CD4-positive, alpha-beta memory T cell (primary cell): ENCODE results near the gene SLC12A4. TPM values are rescaled to one million over a fixed set of nuclear protein-coding genes. Genes with fewer than 3 reads are reported as not detected.

Experiments
- CTCF ChIA-PET: fragments of 350-600 bp; sonication (Branson Sonifier 250); formaldehyde crosslinking; loops from one replicate; lab custom pipeline; 2021; ENCODE audit warnings: inconsistent platforms; ENCODE audit not compliant: partially characterized antibody; lab: Charles Lee
- POLR2A ChIA-PET: fragments of 350-600 bp; sonication (Branson Sonifier 250); formaldehyde crosslinking; loops from one replicate; lab custom pipeline; 2021; ENCODE audit not compliant: partially characterized antibody; lab: Charles Lee
- DNase-seq, 5 donors: peaks; one replicate each; pipeline versions ENCODE4 v3.0.0 to v3.0.0-alpha.2; 2020 to 2022; ENCODE audit warnings: mixed read lengths in 1 of 5
- H3K27ac ChIP-seq: one replicate; pipeline ENCODE4 v1.7.0; 2013; ENCODE audit warnings: low read depth, low read length
- H3K27me3 ChIP-seq: 2 replicates; pipeline ENCODE4 v1.7.0; 2013; ENCODE audit warnings: mild to moderate bottlenecking, low read length, moderate library complexity; ENCODE audit not compliant: insufficient read depth
- H3K36me3 ChIP-seq: 2 replicates; pipeline ENCODE4 v1.7.0; 2013; ENCODE audit warnings: mild to moderate bottlenecking, low read length, moderate library complexity; ENCODE audit not compliant: insufficient read depth
- H3K4me1 ChIP-seq: 2 replicates; pipeline ENCODE4 v1.7.0; 2013; ENCODE audit warnings: mild to moderate bottlenecking, low read length, moderate library complexity; ENCODE audit not compliant: insufficient read depth
- H3K4me3 ChIP-seq, 2 donors: one replicate each; pipeline ENCODE4 v1.7.0; 2013; ENCODE audit warnings: low read length in 2 of 2, mild to moderate bottlenecking in 1 of 2
- H3K9me3 ChIP-seq, 2 donors: one replicate each; pipeline ENCODE4 v1.7.0; 2013; ENCODE audit warnings: low read length in 2 of 2, control low read depth in 1 of 2; ENCODE audit not compliant: control insufficient read depth in 1 of 2
- H3K27ac Mint-ChIP-seq, 7 donors: one replicate each; pipeline ENCODE4 v1.8.0; 2020 to 2021; ENCODE audit warnings: mixed read lengths in 7 of 7, mild to moderate bottlenecking in 6 of 7, inconsistent platforms in 3 of 7, moderate library complexity in 3 of 7
- H3K27me3 Mint-ChIP-seq, 2 donors: one replicate each; pipeline ENCODE4 v1.8.0; 2020 to 2021; ENCODE audit warnings: mixed read lengths in 2 of 2
- H3K36me3 Mint-ChIP-seq, 2 donors: one replicate each; pipeline ENCODE4 v1.8.0; 2020 to 2021; ENCODE audit warnings: mixed read lengths in 2 of 2, inconsistent platforms in 1 of 2, mild to moderate bottlenecking in 1 of 2
- H3K4me1 Mint-ChIP-seq, 4 donors: one replicate each; pipeline ENCODE4 v1.8.0; 2020 to 2021; ENCODE audit warnings: mixed read lengths in 4 of 4, mild to moderate bottlenecking in 1 of 4
- H3K4me3 Mint-ChIP-seq, 8 donors: one replicate each; pipeline ENCODE4 v1.8.0; 2020 to 2021; ENCODE audit warnings: mixed read lengths in 8 of 8, mild to moderate bottlenecking in 7 of 8, moderate library complexity in 6 of 8, inconsistent platforms in 3 of 8
- H3K9me3 Mint-ChIP-seq, 8 donors: one replicate each; pipeline ENCODE4 v1.8.0; 2020 to 2021; ENCODE audit warnings: mixed read lengths in 8 of 8, mild to moderate bottlenecking in 5 of 8, inconsistent platforms in 3 of 8, moderate library complexity in 1 of 8
- intact Hi-C: fragments of 100-400 bp; cut with micrococcal nuclease; formaldehyde crosslinking; loops from one replicate; pipeline ENCODE4 v1.15.1; 2023
- polyA plus RNA-seq, 2 donors: library from polyadenylated mRNA; unstranded; fragments of 300-500 nt; fragmentation: Illumina TruSeq; gene quantifications; one replicate each; pipeline ENCODE4 v1.2.3, GENCODE V29; 2021
- total RNA-seq, 2 experiments: library from RNA; stranded (reverse); gene quantifications; one replicate each; pipeline ENCODE4 v1.2.3, GENCODE V29; 2021

Gene SLC12A4
- total and polyA plus RNA-seq, 4 experiments from 2014 or later: 4.0 to 33.5 (median 19.1) TPM

DNA sequence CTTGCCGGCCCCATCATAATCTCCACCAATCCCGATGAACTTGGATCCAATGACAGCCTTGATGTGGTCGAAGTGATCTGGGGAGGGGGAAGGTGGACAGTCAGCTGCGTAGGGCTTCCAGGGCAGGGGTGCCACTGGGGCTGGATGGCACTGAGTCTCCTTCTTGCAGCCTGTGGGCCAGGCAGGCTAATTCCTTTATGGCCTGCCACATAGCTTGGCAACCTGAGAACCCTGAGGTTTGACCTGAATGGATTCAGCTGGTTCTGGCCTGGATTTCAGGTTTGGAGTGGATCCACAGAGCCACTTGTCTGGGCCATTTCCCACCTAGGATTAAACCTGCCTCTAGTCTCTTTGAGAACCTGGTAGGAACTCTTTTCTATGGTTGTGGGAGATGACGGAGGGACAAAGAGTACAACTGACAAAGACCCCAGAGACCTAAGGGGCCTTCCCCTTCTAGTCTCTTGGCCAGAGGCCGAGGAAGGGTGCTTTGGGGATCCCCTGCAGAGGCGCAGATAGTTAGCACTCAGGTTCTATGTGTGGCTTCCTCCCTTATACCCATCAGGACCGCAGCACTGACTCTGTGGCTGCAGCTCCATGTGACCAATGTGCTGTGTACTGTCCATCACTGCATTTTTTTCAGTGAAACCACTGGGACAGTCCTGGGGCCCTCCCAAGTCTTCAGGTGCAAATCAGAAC lies 21.0 kb upstream of the SLC12A4 start:
- CTCF ChIA-PET: interaction anchor here (1.0 to 4.8 kb wide), 3 partner anchors 39 to 106 kb away, joined by 3 to 54 read pairs (median 4); no protein-coding TSS in a partner anchor
- peaks cover 0 to 10% of the 10 kb centered on the region in 2 donors for H3K36me3 Mint-ChIP-seq
- intact Hi-C loops: no loop called here
- H3K9me3 Mint-ChIP-seq: no peaks in the 10 kb centered on the region
- H3K27me3 Mint-ChIP-seq: no peaks in the 10 kb centered on the region
- no peak overlapping the region for H3K4me3 Mint-ChIP-seq
- Histone ChIP-seq H3K27me3 (no peaks in the 10 kb centered on the region), H3K9me3 (no peaks in the 10 kb centered on the region), H3K27ac (no peak overlapping the region), H3K4me1 (peaks cover 27% of the 10 kb centered on the region), H3K4me3 (no peak overlapping the region), H3K36me3 (no peaks in the 10 kb centered on the region)
- H3K27ac Mint-ChIP-seq: peak overlapping the region in 4 of 7 donors; percentile 53 to 74 (median 60)
- peaks cover 9 to 31% (median 20%) of the 10 kb centered on the region in 4 donors for H3K4me1 Mint-ChIP-seq
- DNase-seq: no peak
- POLR2A ChIA-PET: interaction anchor here (0.6 to 4.3 kb wide), 8 partner anchors 9 to 313 kb away, joined by 3 to 24 read pairs (median 4); partner anchors contain the start of genes DPEP2 and PSMB10

DNA sequence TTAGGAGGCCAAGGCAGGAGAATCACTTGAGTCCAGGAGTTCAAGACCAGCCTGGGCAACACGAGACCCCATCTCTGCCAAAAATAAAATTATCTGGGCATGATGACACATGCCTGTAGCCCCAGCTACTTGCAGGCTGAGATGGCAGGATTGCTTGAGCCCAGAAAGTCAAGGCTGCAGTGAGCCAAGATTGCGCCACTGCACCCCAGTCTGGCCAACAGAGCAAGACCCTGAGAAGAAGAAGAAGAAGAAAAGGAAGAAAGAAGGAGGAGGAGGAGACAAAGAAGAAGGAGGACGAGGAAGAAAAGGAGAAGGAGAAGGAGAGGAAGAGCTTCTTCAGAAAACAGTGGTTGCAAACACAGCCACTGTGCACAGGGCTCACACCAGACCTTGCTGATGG lies 20.2 kb upstream of the SLC12A4 start:
- Histone ChIP-seq H3K27me3 (no peaks in the 10 kb centered on the region), H3K4me3 (no peak overlapping the region), H3K27ac (no peak overlapping the region), H3K4me1 (peaks cover 29% of the 10 kb centered on the region), H3K9me3 (no peaks in the 10 kb centered on the region), H3K36me3 (no peaks in the 10 kb centered on the region)
- intact Hi-C loops: no loop called here
- Mint-ChIP-seq H3K4me3 (peak overlapping the region in 1 of 8 donors; percentile 35), H3K4me1 (peaks cover 9 to 35% (median 20%) of the 10 kb centered on the region in 4 donors), H3K27ac (peak overlapping the region in 6 of 7 donors; percentile 23 to 72 (median 53)), H3K27me3 (no peaks in the 10 kb centered on the region), H3K9me3 (no peaks in the 10 kb centered on the region), H3K36me3 (peaks cover 0 to 10% of the 10 kb centered on the region in 2 donors)
- DNase-seq: no peak
- POLR2A ChIA-PET: interaction anchor here (1.0 to 4.3 kb wide), 7 partner anchors 10 to 76 kb away, joined by 3 to 24 read pairs (median 4); partner anchors contain the start of genes DPEP2 and PSMB10
- CTCF ChIA-PET: interaction anchor here (1.0 to 4.8 kb wide), 3 partner anchors 40 to 77 kb away, joined by 4 to 54 read pairs (median 6); no protein-coding TSS in a partner anchor

DNA sequence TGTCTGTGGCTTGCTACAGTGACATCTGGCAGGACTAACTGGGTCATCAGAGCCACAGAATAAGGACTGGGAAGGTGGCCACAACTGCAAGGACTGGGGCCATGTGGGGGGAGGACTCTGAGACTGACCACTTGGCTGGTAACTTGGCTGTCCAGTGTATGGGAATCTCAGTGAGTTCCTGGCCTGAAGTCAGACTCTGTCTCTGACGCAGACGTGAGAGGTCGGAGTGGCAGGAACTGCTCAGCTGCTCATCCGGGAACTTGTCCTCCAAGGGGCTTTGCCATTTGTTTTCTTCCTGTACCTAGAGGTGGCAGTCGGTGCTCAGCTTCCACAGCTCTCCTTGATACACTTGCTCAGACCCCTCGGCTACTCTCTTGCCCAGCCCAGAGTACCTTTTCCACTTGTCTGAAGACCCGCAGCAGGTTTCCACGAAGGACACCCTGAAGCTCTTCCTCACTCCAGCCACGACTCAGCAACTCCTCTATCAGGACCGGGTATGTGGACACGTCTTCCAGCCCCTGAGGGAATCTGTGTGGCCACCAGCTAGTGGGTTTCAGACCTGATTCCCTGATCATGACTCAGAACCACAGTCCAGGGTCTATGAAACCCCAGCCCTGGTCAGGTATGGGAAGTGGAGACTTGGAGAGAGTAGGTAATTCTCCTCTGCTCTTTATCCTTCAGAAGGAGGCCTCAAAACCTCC lies 19.2 kb upstream of the SLC12A4 start:
- no peak for DNase-seq
- intact Hi-C loops: no loop called here
- no peaks in the 10 kb centered on the region for H3K27me3 ChIP-seq
- CTCF ChIA-PET: interaction anchor here (1.4 to 1.8 kb wide), 2 partner anchors 36 to 78 kb away, joined by 3 to 6 read pairs; partner anchors contain the start of genes DDX28 and DUS2
- no peak overlapping the region for H3K27ac ChIP-seq
- Mint-ChIP-seq H3K27me3 (no peaks in the 10 kb centered on the region), H3K4me1 (peaks cover 13 to 35% (median 22%) of the 10 kb centered on the region in 4 donors), H3K36me3 (peaks cover 0 to 10% of the 10 kb centered on the region in 2 donors), H3K27ac (peak overlapping the region; percentile 31 to 84 (median 68)), H3K9me3 (no peaks in the 10 kb centered on the region), H3K4me3 (no peak overlapping the region)
- H3K9me3 ChIP-seq: no peaks in the 10 kb centered on the region
- no peaks in the 10 kb centered on the region for H3K36me3 ChIP-seq
- POLR2A ChIA-PET: interaction anchor here (1.6 to 4.3 kb wide), 4 partner anchors 11 to 51 kb away, joined by 4 to 24 read pairs (median 11); partner anchors contain the start of genes DPEP2, PSMB10 and SLC12A4
- H3K4me1 ChIP-seq: peaks cover 27% of the 10 kb centered on the region
- H3K4me3 ChIP-seq: no peak overlapping the region

DNA sequence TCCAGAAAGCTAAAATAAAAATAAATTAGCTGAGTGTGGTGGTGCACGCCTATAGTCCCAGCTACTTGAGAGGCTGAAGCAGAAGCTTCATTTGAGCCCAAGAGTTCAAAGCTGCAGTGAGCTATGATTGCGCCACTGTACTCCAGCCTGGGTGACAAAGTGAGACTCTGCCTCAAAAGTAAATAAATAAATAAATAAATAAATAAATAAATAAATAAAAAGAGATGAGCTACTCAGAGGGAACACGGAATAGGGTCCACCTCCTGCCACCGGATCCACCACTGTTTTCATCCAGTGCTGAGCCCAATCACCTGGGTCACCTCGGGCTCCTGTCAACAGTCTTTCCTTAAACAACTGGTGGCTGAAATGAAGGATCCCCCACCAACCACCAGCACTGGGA lies 18.5 kb upstream of the SLC12A4 start:
- Histone ChIP-seq H3K9me3 (no peaks in the 10 kb centered on the region), H3K27me3 (no peaks in the 10 kb centered on the region), H3K36me3 (no peaks in the 10 kb centered on the region), H3K27ac (no peak overlapping the region), H3K4me3 (no peak overlapping the region), H3K4me1 (peaks cover 23% of the 10 kb centered on the region)
- no peak overlapping the region for H3K4me3 Mint-ChIP-seq
- no peak for DNase-seq
- ChIA-PET CTCF (interaction anchor here (1.1 to 1.4 kb wide), 2 partner anchors 36 to 45 kb away, joined by 3 read pairs; partner anchors contain the start of genes DDX28 and DUS2), POLR2A (interaction anchor here (0.9 to 4.3 kb wide), 5 partner anchors 12 to 54 kb away, joined by 3 to 24 read pairs (median 6); partner anchors contain the start of genes DPEP2, PSMB10 and SLC12A4)
- H3K4me1 Mint-ChIP-seq: peaks cover 13 to 31% (median 20%) of the 10 kb centered on the region in 4 donors
- no peaks in the 10 kb centered on the region for H3K27me3 Mint-ChIP-seq
- no peaks in the 10 kb centered on the region for H3K9me3 Mint-ChIP-seq
- peaks cover 0 to 7% of the 10 kb centered on the region in 2 donors for H3K36me3 Mint-ChIP-seq
- H3K27ac Mint-ChIP-seq: peak overlapping the region in 1 of 7 donors; percentile 59
- intact Hi-C loops: no loop called here

DNA sequence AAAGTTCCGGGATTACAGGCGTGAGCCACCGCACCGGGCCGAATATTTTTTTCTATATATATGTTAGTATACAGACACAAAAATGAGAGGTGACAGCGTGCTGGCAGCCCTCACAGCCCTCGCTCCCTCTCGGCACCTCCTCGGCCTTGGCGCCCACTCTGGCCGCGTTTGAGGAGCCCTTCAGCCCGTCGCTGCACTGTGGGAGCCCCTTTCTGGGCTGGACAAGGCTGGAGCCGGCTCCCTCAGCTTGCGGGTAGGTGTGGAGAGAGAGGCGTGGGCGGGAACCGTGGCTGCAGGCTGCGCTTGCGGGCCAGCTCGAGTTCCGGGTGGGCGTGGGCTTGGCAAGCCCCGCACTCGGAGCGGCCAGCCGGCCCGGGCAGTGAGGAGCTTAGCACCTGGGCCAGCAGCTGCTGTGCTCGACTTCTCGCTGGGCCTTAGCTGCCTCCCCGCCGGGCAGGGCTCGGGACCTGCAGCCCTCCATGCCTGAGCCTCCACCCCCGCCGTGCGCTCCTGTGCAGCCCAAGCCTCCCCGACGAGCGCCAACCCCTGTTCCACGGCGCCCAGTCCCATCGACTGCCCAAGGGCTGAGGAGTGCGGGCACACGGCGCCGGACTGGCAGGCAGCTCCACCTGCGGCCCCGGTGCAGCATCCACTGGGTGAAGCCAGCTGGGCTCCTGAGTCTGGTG lies 13.7 kb upstream of the SLC12A4 start:
- H3K27me3 Mint-ChIP-seq: peaks cover 0 to 1% of the 10 kb centered on the region in 2 donors
- peaks cover 23% of the 10 kb centered on the region for H3K4me1 ChIP-seq
- H3K27ac Mint-ChIP-seq: no peak overlapping the region
- CTCF ChIA-PET: interaction anchor here (1.0 kb wide), 1 partner anchor 59 kb away, joined by 5 read pairs; no protein-coding TSS in a partner anchor
- no peaks in the 10 kb centered on the region for H3K9me3 Mint-ChIP-seq
- H3K36me3 Mint-ChIP-seq: no peaks in the 10 kb centered on the region
- no peak overlapping the region for H3K4me3 Mint-ChIP-seq
- DNase-seq: no peak
- H3K27me3 ChIP-seq: no peaks in the 10 kb centered on the region
- H3K4me3 ChIP-seq: no peak overlapping the region
- POLR2A ChIA-PET: interaction anchor here (1.1 to 3.4 kb wide), 4 partner anchors 9 to 47 kb away, joined by 3 to 22 read pairs (median 6); partner anchors contain the start of gene PSMB10
- H3K9me3 ChIP-seq: no peaks in the 10 kb centered on the region
- no peak overlapping the region for H3K27ac ChIP-seq
- peaks cover 10 to 28% (median 18%) of the 10 kb centered on the region in 4 donors for H3K4me1 Mint-ChIP-seq
- H3K36me3 ChIP-seq: no peaks in the 10 kb centered on the region
- intact Hi-C loops: no loop called here

DNA sequence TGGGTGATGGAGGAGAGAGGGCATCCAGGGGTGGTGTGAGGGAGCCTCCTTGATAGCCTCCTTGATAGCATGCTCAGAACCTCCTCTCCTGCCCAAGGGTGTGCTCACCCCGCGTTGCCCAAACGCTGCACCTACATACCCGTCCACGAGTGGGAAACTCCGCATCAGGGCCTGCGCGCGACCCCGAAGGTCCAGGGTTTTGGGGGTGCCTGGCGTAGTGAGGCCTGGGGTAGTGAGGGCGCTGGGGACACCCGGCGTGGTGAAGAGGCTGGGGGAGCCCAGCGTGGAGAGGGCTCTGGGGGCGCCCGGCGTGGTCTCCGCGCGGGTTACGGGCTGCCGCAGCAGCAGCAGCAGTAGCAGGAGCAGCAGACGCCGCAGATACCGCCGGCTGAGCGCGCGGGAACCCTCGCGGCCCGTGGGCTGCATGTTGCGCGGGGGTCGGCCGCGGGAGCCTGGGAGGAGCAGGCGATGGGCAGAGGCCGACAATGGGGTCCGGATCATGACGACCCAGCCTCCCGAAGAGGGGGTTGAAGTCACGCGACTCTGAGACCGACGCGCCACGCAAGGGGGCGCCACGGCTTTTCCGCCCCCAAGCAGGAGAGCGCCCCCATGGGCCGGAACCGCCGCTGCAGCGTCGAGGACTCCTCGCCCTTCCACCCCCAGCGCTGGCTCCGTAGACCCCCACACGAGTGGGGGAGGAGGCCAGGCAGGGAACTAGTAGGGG lies 11.7 kb upstream of the SLC12A4 start, which contains the start of gene DPEP3:
TSS of gene DPEP3 (minus strand) at position 545 of the 724 bp plus-strand sequence. CDS start at position 426, 119 bp downstream.
- Histone ChIP-seq H3K9me3 (no peaks in the 10 kb centered on the region), H3K27ac (no peak within 1 kb of the TSS), H3K36me3 (no peaks in the 10 kb centered on the region), H3K4me1 (peaks cover 23% of the 10 kb centered on the region), H3K27me3 (no peaks in the 10 kb centered on the region), H3K4me3 (no peak within 1 kb of the TSS)
- intact Hi-C loops: no loop called here
- POLR2A ChIA-PET: no interaction called here
- Mint-ChIP-seq H3K9me3 (no peaks in the 10 kb centered on the region), H3K4me1 (peaks cover 10 to 27% (median 17%) of the 10 kb centered on the region in 4 donors), H3K4me3 (no peak within 1 kb of the TSS), H3K27me3 (peaks cover 1 to 3% of the 10 kb centered on the region in 2 donors), H3K27ac (no peak within 1 kb of the TSS), H3K36me3 (no peaks in the 10 kb centered on the region)
- CTCF ChIA-PET: interaction anchor here (0.7 to 1.4 kb wide), 2 partner anchors 19 to 37 kb away, joined by 3 read pairs; partner anchors contain the start of genes DPEP2 and LCAT
- DNase-seq: no peak
